DMS 273 treated with DMSO at 0.1 percent for 48 hours (cell line): Measurements from ENCODE around the gene LIMCH1.
A peak's percentile ranks its signal among the peaks of the same experiment; 100 is the strongest.
"Not testable (repeated sequence)": the region's sequence is repeated elsewhere in the genome, so short reads cannot be mapped to it uniquely, and the experiment has no call there.

ENCODE experiments used
- DNase-seq: peaks from one replicate; lab custom pipeline; 2025; lab: John Stamatoyannopoulos, UW

The LIMCH1 gene

DNA sequence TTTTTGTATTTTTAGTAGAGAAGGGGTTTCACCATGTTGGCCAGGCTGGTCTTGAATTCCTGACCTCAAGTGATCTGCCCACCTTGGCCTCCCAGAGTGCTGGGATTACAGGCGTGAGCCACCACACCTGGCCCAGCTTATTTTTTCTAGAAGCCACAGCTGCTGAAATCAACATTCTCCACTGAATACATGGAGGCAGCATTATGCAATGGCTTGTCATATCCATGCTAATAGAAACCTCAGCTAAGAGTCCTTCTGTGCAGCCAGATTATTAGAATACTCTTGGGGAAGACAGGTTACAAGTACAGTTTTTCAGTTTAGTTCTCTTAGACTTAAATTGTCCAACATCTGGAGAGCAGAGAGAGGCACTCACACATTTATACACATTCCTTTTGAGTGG, 104.8 kb downstream of the LIMCH1 start:
- DNase-seq = not testable (repeated sequence)

DNA sequence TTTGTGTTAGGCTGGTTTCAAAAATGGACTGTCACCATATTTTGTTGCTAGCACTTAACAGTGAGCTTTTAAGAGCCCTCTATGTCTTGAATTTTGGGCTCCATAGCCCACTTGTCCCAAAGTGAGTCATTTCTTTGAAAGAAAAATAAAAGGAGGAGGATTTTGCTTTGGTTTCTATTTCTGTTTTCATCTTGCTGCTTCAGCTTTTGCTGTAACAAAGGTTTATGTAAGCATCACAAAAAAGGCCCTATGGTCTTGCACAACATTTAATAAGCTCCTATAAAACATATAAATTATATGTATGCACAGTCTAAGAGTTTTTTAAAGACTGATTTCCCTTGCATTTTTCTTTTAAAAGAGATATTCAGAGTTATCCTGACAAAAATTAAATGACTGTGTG, 105.4 kb downstream of the LIMCH1 start:
- DNase-seq = no peak

DNA sequence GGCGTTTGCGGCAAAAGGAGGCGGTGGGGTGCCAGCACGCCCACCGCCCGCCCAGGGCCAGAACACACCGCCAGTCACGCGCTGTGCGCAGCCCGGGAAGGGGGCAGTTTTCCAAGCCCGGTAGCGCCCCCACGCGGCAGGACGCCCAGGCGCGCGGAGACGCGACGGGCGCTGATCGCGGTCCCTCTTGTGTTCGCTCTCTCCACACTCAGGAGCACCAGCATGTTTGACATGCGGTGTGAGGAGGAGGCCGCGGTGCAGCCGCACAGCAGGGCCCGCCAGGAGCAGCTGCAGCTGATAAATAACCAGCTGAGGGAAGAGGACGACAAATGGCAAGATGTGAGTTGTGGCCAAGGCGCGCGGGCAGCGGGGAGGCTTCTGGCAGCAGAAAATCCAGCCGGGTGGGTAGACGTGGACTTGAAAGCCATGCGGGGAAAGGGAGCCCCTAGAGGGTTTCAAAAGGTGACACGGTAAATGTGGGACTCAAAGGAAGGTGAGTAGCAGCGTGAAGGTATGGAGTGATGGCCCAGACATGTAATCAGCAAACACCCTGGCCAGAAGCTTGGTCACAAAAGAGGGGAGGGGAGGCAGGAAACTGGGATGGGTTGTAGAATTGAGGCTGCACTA, 106.4 kb downstream of the LIMCH1 start:
- no peak for DNase-seq

DNA sequence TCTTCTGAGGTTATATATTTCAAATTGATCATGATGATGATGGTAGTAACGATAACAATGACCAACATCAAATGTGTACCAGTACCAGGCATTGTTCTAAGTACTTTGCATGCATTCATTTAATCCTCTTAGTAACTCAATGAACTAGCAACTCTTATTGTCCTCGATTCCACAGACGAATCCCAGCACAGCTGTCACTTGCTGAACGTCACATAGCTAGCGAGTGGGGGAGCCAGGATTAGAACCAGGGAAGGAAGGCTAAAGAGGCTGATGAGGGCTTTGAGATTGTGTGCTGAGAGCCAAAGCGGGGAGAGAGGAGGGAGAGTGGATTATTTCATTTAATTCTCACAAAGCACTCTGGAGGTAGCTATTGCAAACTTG, 106.9 kb downstream of the LIMCH1 start:
- DNase-seq = no peak

DNA sequence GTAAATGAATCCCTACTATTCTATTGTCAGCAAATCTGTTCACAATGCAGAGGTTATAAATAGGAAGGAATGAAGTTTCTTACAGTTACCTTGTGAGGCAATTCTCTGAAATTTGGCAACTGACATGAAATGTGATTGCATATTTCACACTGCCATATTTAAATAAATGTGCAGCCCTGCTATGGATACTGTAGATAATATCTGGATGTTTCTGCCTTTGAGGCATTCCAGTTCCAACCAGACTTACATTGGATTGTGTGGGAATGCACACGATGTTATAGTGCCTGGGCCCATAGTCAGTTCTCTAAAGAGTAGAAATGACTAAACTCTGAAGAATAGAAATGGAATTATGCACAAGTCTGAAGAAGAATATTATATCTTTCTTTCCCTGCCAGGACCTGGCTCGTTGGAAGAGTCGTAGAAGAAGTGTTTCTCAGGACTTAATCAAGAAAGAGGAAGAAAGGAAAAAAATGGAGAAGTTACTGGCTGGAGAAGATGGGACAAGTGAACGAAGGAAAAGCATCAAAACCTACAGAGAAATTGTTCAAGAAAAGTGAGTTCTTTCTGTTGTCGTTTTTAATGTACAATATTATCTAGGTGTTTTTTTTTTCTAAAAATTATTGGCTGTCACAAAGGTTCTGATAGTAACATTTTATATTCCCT, 107.9 kb downstream of the LIMCH1 start:
- DNase-seq = no peak

DNA sequence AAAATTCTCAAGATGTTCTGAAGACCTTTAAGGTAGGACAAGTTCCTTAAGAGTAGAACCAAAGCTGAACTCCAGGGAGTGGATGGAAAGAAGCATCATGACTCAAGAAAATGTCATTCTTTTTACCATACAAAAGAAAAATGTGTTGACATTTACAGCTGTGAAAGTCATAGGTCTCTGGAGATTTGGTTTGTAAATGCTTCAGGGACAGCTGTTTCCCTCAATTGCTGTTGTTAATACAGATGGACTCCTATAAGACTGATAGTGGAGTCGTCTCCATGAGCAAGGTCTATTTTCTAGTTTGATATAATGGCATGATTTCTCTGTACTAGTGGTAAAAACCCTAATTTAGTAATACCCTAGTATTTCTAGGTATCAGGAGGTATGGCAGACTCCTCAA, 108.9 kb downstream of the LIMCH1 start:
- no peak for DNase-seq

DNA sequence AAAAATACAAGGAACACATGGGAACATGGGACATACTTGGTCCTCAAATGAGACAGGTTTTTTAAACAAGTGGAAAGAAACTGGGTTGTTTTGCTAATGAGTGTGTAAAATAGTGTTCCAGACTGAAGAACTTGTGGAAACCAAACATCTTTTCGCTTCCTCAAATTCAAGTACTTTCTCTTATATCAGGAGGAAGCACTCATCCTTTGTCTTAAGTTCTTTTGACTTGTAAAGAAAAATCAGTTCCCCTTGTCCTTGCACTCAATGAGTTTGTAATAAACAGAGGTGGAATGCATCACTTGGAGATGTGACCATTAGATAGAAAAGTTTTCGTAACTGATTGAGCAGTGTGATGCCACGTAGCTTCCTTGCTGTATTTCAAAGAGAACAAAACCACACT, 109.4 kb downstream of the LIMCH1 start:
- no peak for DNase-seq

DNA sequence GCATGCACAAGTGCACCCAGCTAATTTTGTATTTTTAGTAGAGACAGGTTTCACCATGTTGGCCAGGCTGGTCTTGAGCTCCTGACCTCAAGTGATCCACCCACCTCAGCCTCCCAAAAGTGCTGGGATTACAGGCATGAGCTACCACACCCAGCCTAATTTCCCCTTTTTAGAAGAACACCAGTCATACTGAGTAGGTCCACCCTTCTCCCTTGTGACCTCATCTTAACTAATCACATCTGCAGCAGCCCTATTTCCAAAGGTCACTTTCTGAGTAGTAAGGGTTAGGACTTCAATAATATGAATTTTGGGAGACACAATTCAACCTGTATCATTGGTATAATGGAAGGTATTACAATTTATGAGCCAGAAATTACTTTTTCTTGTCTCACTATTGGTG, 113.2 kb downstream of the LIMCH1 start:
- not testable (repeated sequence) for DNase-seq

DNA sequence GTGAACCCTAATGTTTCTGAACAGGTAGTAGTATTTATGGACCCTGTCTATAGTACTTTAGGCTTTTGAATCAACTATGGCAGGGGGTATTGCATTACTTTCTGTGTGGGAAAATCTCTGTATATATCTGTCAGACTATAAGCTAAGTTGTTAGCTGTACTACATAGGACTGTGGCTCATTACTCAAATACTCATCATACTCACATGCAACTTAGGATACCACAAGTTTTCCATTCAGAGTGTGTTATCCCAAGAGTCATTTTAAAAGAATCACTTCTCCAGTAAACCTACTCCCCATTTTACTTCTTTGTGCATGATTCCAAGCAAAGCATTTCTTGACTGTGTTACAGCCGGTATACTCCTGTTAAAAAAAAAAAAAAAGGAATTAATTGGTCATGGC, 115.0 kb downstream of the LIMCH1 start:
- DNase-seq = no peak

DNA sequence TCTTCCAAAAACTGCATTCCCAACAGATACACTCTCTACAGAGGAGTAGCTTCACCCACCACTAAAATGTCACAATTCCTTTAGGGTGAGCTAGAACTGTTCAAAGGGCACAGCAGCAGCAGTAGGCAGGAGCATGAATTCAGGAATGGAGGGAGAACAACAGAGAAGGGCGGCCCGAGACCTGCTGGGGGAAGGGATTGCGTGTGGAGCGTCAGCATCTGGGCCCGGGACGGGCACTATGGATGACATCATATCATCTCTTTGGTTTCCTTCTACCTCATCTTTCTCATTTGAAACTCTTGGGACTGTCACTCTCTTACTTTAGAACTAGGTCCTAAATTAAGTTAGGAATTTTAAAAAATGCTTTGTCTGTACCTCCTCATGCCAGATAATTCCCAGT, 115.6 kb downstream of the LIMCH1 start:
- no peak for DNase-seq

DNA sequence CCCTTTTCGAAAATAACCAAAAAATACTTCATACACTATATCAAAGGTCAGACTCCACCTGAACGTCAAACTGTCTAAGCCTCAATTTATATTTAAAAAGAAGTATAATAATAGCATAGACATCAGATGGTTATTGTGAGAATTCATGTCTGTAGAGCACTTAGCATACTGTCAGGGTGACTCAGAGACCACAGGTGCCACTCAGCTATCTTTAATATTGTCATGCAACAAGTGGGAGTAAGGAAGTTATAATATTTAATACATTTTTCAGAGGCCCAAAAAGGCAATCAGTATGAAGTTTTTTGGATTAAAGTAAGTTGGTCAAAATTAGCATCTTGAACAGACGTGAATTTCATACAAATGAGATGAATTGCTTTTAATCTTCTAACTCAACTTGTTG, 117.2 kb downstream of the LIMCH1 start:
- DNase-seq = no peak

DNA sequence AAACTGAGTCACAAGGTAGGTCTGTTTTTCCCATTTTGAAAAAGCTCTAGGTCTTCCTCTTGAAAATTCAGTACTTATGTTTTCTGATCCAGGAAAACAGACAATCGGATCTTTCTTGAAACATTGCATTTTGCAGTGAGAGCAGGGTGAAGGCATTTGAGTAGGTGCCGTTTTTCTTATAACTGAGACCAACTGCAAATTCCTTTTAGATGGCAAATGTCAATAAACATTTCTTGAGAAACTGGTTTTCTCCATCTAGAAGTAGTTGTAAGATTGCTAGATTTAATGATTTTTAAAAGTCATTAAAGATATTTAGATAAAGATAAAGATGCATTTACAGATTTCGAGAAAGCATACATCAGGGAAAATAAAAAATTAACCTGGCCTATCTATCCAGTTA, 118.1 kb downstream of the LIMCH1 start:
- no peak for DNase-seq

DNA sequence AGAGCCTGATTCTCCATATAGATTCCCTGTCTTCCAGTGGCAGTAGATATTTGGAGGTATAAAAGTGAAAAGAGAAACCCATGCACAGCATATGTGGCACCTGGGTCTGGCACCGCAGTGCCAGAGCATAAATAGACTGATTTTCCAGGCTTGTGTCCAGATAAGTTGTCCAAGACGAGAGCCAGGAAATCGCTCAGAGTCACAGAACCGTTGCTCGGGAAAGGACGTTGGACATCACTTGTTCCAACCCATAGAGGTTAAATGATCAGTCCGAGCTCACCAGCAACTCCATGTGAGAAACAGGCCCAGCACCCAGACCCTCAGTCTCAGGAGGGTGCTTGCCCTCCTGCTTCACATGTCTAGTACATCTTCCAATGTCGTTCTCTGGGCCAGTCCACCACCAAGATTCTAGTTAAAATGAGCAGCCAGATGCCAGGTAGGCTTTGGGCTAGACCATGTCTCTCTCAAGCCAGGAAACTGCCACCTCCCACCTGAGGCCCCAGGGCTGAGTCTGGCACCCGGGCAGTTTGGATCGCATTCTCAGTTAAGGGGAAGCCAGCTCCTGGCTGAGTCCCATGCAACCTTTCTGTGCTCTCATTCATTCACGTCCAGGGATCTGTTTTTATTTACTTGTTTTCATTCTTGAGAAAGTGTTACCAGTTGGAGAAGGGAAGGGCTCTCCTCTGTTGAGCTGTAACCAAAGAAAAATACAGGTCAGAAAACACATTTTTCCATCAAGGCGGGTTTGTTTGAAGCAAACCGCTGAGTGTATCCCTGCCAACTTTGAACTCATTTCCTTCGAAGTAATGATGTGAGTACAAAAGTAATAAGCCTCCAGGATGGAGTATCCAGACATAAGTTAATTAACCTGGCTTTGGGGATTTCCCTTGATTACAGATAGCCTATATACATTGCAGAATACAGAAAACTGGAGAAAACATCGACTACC, 118.9 kb downstream of the LIMCH1 start:
- no peak for DNase-seq

DNA sequence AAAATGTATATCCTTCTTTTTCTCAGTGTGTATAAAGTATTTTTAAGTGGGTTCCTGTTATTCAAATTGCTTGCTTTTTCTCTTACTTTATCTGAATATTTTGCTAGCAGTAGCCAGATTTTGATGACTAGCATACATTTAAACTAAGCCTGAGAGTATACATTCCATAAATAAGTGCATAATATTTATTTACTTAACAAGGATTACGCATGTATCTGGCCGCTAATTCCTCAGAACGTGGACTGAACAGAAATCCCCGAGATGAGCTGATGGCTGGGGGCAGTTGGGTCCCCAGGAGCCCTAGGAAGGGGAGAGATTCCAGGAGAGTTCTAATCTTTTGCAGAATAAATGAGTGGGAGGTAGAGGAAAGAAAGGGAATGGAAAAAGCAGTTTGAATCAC, 119.6 kb downstream of the LIMCH1 start:
- no peak for DNase-seq

DNA sequence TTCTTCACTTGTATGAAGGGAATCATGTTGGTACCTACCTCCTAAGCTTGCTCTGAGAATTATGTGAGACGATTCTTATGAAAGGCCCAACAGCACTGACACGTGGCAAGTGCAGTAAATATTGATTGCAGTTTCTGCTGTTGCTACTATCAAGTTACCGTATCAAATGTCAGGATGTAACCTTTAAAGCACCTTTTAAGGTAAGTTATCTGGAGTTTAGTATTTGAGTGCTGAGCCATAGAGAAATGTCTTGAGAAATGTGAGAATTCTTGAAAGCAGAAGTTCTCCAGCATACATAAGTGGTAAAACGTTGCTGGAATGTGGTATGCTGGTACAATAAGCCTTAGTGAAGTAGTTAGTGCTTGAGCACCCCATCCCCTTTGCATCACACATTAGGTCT, 120.2 kb downstream of the LIMCH1 start:
- no peak for DNase-seq

DNA sequence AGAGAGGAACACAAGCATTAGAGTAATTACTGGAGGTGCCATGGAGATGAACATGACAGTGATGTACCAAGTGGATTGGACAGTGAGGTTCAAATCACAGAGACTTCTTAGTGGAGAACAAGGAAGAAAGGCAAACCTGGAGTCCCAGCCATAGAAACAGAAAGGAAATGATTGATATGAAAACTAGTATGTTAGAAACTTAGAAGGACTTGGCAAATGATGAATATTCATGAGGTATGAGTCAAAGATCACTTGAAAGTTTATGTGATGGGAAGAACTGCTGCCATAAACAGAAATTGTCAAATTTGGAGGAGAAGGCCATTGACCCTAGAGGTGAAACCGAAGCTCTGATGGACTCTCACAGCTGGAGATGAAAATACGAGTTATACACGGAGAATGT, 122.4 kb downstream of the LIMCH1 start:
- DNase-seq = no peak

DNA sequence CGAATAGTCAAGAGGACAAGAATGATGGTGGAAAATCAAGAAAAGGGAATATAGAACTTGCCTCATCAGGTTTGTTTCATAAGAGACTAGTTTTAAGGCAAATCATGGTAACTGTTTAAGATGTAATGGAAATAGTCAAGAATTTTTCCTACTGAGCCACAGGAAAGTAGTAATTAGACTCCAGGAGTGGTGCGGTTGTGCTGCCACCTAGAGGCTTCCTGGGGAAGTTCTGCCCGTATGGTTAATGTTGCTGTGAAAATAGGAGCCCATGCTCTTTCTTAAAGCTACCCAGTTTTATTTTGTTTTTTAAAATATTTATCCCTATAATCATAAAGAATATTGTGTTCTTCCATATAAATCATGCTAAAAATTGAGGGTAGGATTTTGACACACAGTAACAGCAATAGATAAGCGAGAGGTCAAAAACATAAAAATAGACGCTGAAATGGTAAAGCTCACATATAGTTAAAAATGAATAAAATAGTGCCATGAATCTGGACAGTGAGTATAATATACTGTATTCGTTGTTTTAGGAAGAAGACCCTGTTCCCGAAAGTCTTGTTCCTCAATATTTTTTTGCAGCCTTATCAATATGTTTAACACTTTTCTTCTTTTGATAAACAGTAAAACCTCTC, 123.6 kb downstream of the LIMCH1 start:
- peak; percentile 2 for DNase-seq

DNA sequence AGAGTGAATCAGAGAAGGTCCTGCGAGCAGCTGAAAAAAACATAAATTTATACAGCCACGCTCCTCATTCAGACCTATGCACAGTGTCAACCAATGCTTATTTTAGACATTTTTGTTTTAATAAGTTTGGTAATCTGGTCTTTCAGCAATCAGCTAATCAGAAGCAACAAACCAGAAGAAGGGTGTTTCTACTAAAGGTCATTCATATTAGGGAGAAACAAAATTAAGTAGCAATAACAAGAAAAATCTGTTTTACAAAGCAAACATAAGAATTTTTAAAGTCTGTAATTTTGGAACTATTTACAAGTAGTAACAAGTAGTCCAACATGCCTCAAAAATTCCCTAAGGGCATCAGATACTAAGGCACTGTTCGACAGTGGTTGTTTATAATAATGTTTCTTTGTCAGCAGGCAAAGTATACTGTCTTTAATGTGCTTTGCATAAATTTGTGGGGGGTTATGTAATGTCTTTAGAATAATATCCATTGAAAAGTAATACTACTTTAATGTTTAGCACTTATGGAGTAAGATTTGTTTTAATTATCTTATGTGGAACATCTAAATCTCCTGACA, 127.8 kb downstream of the LIMCH1 start:
- DNase-seq = no peak

DNA sequence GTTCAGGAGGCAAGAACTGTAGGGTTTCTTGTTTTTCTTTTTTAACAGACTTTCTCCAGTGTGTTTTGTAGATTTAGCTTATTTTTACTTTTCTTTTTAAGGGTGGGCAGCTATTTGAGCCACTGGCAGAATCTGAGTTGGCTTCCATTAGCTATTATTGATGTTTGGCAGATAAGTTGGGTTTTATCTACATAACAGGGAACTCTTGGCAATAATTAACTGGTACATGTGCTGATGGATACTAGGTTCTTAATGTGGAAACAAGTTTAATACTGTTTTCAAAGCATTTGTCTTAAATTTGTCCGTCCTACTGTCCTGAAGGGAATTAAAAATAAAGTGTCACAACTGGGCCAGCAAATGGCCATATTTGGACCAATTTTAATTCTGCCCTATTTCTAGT, 130.1 kb downstream of the LIMCH1 start:
- no peak for DNase-seq

DNA sequence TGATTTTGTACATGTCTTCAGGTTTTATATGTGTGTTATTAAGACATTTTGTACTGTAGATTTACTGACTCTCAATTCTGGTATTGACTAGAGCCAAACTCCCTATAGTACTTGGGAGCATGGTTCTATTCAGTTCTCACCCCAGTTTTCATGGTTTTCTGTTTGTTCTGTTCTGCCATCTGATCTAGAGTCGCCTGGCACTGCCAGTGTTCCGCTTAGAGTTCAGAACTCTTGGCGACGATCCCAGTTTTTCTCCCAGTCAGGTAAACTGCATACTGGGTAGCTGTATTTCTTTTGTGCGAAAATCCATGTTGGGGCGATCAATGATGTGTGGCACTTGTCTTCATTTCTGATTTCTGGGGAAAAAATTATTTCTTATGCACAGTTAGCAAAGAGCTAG, 132.6 kb downstream of the LIMCH1 start:
- DNase-seq = no peak

DNA sequence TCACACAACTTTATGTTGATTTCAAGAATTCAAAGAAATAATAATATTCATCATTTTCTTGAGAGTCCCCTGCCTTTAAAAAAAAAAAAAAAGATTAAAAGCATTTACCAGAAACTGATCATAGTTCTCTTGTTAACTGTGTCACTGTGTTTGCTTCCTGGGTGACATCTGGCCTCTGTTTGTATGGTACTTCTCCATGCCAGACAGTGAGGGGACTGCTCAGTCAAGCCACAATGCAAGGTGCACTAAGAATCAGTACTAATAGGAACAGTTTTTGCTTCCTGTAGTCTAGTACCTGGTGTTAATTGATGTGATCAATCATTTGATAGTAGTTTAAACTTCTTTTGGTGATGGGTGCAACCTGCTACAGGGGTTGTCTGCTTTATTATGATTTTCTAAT, 133.0 kb downstream of the LIMCH1 start:
- no peak for DNase-seq

DNA sequence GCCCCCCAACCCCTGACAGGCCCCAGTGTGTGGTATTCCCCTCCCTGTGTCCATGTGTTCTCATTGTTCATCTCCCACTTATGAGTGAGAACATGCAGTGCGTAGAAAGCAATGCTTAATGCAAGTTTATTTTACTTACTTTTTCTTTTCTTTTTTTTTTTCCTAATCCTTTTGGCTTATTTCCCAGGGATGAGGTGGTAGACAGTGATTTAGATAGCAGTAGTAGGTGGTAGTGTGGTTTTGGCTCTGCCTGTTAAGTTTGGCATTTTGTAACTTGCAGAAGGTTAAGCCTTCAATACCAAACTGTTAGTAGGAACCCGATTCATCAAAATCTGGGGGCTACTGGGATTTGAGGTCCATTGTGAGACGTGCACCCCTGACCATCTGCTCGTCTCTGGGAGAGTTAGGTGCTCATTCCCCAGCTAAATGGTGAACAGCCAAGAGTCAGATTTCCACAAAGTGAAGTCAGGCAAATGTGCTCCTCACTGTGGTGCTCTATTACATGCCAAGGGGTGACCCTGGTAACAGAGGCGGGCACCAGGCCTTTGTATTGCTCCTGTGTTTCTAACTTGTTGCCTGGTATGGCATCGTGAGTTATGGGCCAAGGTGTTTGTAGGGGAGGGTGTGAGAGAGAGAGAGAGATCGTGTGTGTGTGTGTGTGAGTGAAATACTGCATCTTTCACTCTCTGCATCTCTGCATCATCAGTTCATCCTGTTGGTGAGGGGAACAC, 140.3 kb downstream of the LIMCH1 start:
- DNase-seq = no peak
